Testis (tissue), 5 donors: ENCODE data around the gene ABHD16B. TPM values are rescaled to one million over a fixed set of nuclear protein-coding genes. Genes with fewer than 3 reads are reported as not detected.
A peak's percentile ranks its signal among the peaks of the same experiment; 100 is the strongest.

Experiments
- DNase-seq: peaks from one replicate; pipeline ENCODE4 v3.0.0-alpha.2; 2019
- H3K27ac ChIP-seq, 2 donors: fragments of 200-600 bp; sonication (generic); one replicate each; pipeline ENCODE4 v1.5.1; 2019
- H3K27me3 ChIP-seq: fragments of 200-600 bp; sonication (generic); one replicate; pipeline ENCODE4 v1.5.1; 2019
- H3K36me3 ChIP-seq: fragments of 200-600 bp; sonication (generic); one replicate; pipeline ENCODE4 v1.5.1; 2017; ENCODE audit warnings: low read depth; ENCODE audit errors: missing control alignments
- H3K4me1 ChIP-seq: fragments of 200-600 bp; sonication (generic); one replicate; pipeline ENCODE4 v1.5.1; 2019
- H3K4me3 ChIP-seq, 2 donors: fragments of 200-600 bp; sonication (generic); one replicate each; pipeline ENCODE4 v1.5.1; 2017 to 2019
- H3K9me3 ChIP-seq: fragments of 200-600 bp; sonication (generic); one replicate; pipeline ENCODE4 v1.5.1; 2017
- POLR2A ChIP-seq: fragments of 450-650 bp; IDR thresholded peaks from one replicate; pipeline ENCODE4 v1.6.1; 2017; ENCODE audit warnings: antibody characterized with exemption, mild to moderate bottlenecking, moderate library complexity
- WGBS, 2 donors: methylation state at CpG; one replicate each; pipeline ENCODE4 v1.1.5; 2018; 5-methylcytosine and 5-hydroxymethylcytosine counted together
- intact Hi-C: fragments of 100-400 bp; cut with DNase I; formaldehyde crosslinking; loops from one replicate; pipeline ENCODE4 v1.15.1; 2023; ENCODE audit warnings: low total_unique reads
- long read RNA-seq, 2 donors: transcript quantifications; one replicate each; lab custom pipeline, GENCODE V29; 2026
- polyA plus RNA-seq: library from polyadenylated mRNA; stranded (reverse); fragments of 350-450 nt; fragmentation: Illumina TruSeq; extraction: RNeasy Lipid Tissue Mini Kit (QIAGEN cat#74804); gene quantifications from one replicate; pipeline ENCODE4 v1.2.3, GENCODE V29; 2014; ENCODE audit warnings: low read depth, low replicate concordance; ENCODE audit not compliant: insufficient read depth
- total RNA-seq, 2 donors: library from RNA; depleted of rRNA; stranded (reverse); fragments of >200 nt; gene quantifications; one replicate each; pipeline ENCODE4 v1.2.3, GENCODE V29; 2016
- TF ChIP-seq, protein P1 (sequence below), 3 experiments: fragments of 450-650 bp in 2 of 3; fragments of 200-600 bp in 1 of 3; sonication (generic) in 1 of 3; IDR thresholded peaks; one replicate each; pipeline ENCODE4 v1.5.1; 2016 to 2019; ENCODE audit warnings: antibody characterized with exemption in 3 of 3, mild to moderate bottlenecking in 2 of 3, moderate library complexity in 1 of 3

The ABHD16B gene
- total RNA-seq (10 to 100 TPM; 13.8 to 20.9 TPM), polyA plus RNA-seq (10.8 TPM)
- long read RNA-seq, donor 1, partial matches to known transcripts, result 0 of 4 reads
- long read RNA-seq, donor 1, other reads (novel, unspliced or antisense), result 0 of 4 reads
- long read RNA-seq, donor 2, partial matches to known transcripts, result 0 of 4 reads
- long read RNA-seq, donor 2, other reads (novel, unspliced or antisense), result 0 of 4 reads

- Histone ChIP-seq H3K36me3 (no peaks in the 10 kb centered on the region), H3K4me3 (peak within 1 kb of the TSS in 1 of 2 donors; percentile 30), H3K4me1 (peaks cover 42% of the 10 kb centered on the region), H3K9me3 (no peaks in the 10 kb centered on the region), H3K27ac (no peak within 1 kb of the TSS), H3K27me3 (no peaks in the 10 kb centered on the region)
- TF ChIP-seq, protein P1, sequence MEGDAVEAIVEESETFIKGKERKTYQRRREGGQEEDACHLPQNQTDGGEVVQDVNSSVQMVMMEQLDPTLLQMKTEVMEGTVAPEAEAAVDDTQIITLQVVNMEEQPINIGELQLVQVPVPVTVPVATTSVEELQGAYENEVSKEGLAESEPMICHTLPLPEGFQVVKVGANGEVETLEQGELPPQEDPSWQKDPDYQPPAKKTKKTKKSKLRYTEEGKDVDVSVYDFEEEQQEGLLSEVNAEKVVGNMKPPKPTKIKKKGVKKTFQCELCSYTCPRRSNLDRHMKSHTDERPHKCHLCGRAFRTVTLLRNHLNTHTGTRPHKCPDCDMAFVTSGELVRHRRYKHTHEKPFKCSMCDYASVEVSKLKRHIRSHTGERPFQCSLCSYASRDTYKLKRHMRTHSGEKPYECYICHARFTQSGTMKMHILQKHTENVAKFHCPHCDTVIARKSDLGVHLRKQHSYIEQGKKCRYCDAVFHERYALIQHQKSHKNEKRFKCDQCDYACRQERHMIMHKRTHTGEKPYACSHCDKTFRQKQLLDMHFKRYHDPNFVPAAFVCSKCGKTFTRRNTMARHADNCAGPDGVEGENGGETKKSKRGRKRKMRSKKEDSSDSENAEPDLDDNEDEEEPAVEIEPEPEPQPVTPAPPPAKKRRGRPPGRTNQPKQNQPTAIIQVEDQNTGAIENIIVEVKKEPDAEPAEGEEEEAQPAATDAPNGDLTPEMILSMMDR (IDR thresholded peaks at IDR 0.05), result no peak
- TF ChIP-seq POLR2A, result no peak
- intact Hi-C loops, result no loop called here
- 70 to 76% methylated on average over 3 to 58 of the region's 59 CpGs for WGBS, 2 donors
- no peak for DNase-seq
Measured at GRCh38 chr20:63861365-63861934, at the start of gene ABHD16B. ABHD16B (plus strand) TSS chr20:63861498; CDS start chr20:63861541, 43 bp downstream.

GRCh38 chr20:63814891-63815614, 46.2 kb upstream of the ABHD16B start:
- TF ChIP-seq, protein P1 (IDR thresholded peaks at IDR 0.05), result no peak
- no peak for TF ChIP-seq POLR2A
- no peak overlapping the region for H3K4me3 ChIP-seq
- no peak overlapping the region for H3K27ac ChIP-seq
- 73 to 78% methylated on average over 7 to 8 of the region's 8 CpGs for WGBS, 2 donors
- intact Hi-C loops, result no loop called here
- H3K9me3 ChIP-seq, result no peaks in the 10 kb centered on the region
- no peaks in the 10 kb centered on the region for H3K27me3 ChIP-seq
- peaks cover 14% of the 10 kb centered on the region for H3K4me1 ChIP-seq
- DNase-seq, result no peak
- no peaks in the 10 kb centered on the region for H3K36me3 ChIP-seq

DNA sequence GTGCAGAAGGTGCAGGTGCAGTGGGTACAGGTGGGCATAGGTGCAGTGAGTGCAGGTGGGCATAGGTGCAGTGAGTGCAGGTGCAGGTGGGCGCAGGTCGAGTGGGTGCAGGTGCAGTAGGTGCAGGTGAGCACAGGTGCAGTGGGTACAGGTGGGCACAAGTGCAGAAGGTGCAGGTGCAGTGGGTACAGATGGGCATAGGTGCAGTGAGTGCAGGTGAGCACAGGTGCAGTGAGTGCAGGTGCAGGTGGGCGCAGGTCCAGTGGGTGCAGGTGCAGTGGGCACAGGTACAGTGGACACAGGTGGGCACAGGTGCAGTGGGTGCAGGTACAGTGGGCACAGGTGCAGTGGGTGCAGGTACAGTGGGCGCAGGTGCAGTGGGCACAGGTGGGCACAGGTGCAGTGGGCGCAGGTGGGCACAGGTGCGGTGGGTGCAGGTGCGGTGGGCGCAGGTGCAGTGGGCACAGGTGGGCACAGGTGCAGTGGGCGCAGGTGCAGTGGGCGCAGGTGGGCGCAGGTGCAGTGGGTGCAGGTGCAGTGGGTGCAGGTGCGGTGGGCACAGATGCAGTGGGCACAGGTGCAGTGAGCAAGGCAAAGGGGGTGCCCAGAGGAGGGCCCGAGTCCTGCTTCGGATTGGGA, 45.6 kb upstream of the ABHD16B start:
- H3K27me3 ChIP-seq, result no peaks in the 10 kb centered on the region
- intact Hi-C loops, result no loop called here
- H3K27ac ChIP-seq, result no peak overlapping the region
- 71 to 86% methylated on average over 7 to 14 of the region's 14 CpGs for WGBS, 2 donors
- H3K36me3 ChIP-seq, result no peaks in the 10 kb centered on the region
- TF ChIP-seq POLR2A, result no peak
- TF ChIP-seq, protein P1 (IDR thresholded peaks at IDR 0.05), result no peak
- H3K4me1 ChIP-seq, result peaks cover 8% of the 10 kb centered on the region
- H3K9me3 ChIP-seq, result no peaks in the 10 kb centered on the region
- no peak for DNase-seq
- H3K4me3 ChIP-seq, result no peak overlapping the region

DNA sequence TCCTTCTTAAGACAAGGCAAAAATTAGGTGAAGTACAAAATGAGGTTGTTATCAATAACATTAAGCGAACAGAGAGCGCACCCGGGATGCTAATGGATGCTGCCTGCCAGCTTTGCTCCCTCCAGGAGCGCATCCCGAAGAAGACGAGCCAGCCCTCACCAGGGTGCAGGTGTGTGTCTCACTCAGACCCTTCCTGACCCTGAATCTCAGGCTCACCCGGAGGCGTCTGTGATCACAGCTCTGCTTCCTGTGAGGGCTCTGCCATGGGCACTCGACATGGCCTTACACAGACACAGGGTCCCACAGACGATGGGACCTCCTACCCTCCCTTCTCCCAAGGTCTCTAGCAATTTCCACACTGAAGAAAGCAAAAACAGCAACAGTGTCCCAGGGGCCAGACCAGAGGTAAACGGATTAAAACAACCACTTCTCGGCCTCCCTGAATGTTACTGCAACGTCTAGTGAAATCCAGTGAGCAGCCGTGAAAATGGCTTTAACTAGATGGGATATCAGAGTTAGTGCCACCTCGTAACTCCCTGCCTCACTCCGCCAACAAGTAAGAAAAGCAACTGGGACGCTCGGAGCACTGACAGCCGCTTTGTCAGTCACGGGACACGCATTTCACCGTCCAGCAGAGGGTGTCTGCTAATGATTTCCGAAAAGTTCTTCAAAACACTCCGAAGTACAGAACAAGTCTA, 41.9 kb upstream of the ABHD16B start:
- H3K9me3 ChIP-seq, result no peaks in the 10 kb centered on the region
- peaks cover 6% of the 10 kb centered on the region for H3K4me1 ChIP-seq
- TF ChIP-seq, protein P1 (IDR thresholded peaks at IDR 0.05), result peak in 1 of 3 experiments; percentile 8
- TF ChIP-seq POLR2A, result no peak
- intact Hi-C loops, result no loop called here
- no peak overlapping the region for H3K4me3 ChIP-seq
- no peaks in the 10 kb centered on the region for H3K36me3 ChIP-seq
- peak; percentile 55 for DNase-seq
- peak overlapping the region; percentile 18 to 23 for H3K27ac ChIP-seq
- no peaks in the 10 kb centered on the region for H3K27me3 ChIP-seq
- whole genome bisulfite sequencing, 2 donors, result 43 to 46% methylated on average over 18 to 24 of the region's 24 CpGs
